Fibroblast of villous mesenchyme (primary cell): Measurements from ENCODE around the gene TBL1XR1. TPM values are rescaled to one million over a fixed set of nuclear protein-coding genes. Genes with fewer than 3 reads are reported as not detected.
"Not testable (repeated sequence)": the region's sequence is repeated elsewhere in the genome, so short reads cannot be mapped to it uniquely, and the experiment has no call there.

Experiments used
- DNase-seq: peaks from one replicate; pipeline ENCODE4 v3.0.0-alpha.2; 2010; ENCODE audit warnings: low read depth
- H3K4me3 ChIP-seq: 2 replicates; pipeline ENCODE4 v1.5.1; 2011; ENCODE audit warnings: low read depth, mild to moderate bottlenecking, low read length
- total RNA-seq: library from RNA; depleted of rRNA; stranded (reverse); fragments of >200 nt; gene quantifications from 2 replicates; pipeline ENCODE4 v1.2.3, GENCODE V29; 2012
- TF ChIP-seq, protein P1 (sequence below): IDR thresholded peaks from 2 replicates; pipeline ENCODE4 v1.5.1; 2012; ENCODE audit warnings: low read depth, mild to moderate bottlenecking, low read length; ENCODE audit not compliant: insufficient read depth

Gene TBL1XR1
- total RNA-seq, 1 donor, result 161 TPM

DNA sequence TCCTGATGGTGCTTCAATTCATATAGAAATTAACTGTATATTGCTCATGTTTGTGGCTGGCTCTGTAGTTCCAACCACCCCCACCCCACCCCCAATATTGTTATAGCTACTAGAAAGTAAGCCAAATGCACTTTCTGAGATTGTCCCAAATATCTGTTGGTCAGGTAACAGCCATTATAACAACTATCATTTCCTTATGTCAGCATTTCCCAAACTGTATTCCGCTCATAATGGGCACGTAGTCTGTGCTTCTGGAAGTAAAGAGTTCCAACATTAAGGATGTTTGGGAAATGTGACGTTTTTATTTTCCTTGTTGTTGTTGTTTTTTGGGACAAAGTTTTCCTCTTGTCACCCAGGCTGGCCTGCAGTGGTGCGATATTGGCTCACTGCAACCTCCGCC is 12.2 kb upstream of the TBL1XR1 start:
- H3K4me3 ChIP-seq, result no peak overlapping the region
- no peak for DNase-seq
- TF ChIP-seq, protein P1, sequence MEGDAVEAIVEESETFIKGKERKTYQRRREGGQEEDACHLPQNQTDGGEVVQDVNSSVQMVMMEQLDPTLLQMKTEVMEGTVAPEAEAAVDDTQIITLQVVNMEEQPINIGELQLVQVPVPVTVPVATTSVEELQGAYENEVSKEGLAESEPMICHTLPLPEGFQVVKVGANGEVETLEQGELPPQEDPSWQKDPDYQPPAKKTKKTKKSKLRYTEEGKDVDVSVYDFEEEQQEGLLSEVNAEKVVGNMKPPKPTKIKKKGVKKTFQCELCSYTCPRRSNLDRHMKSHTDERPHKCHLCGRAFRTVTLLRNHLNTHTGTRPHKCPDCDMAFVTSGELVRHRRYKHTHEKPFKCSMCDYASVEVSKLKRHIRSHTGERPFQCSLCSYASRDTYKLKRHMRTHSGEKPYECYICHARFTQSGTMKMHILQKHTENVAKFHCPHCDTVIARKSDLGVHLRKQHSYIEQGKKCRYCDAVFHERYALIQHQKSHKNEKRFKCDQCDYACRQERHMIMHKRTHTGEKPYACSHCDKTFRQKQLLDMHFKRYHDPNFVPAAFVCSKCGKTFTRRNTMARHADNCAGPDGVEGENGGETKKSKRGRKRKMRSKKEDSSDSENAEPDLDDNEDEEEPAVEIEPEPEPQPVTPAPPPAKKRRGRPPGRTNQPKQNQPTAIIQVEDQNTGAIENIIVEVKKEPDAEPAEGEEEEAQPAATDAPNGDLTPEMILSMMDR, result no peak

DNA sequence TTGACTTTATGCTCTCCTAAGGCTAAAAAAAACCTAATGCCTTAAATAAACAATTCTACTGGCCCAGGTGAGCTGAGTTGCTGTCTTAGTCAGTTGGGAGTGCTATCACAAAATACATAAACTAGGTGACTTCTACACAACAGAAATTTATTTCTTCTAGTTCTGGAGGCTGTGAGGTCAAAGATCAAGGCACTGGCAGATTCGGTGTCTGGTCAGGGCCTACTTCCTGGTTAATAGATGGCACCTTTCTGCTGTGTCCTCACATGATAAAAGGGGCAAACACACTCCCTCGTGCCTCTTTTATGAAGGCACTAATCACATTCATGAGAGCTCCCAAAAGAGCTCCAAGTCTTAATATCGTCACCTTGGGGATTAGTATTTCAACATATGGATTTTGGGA is 11.5 kb upstream of the TBL1XR1 start:
- TF ChIP-seq, protein P1, result no peak
- no peak for DNase-seq
- no peak overlapping the region for H3K4me3 ChIP-seq

DNA sequence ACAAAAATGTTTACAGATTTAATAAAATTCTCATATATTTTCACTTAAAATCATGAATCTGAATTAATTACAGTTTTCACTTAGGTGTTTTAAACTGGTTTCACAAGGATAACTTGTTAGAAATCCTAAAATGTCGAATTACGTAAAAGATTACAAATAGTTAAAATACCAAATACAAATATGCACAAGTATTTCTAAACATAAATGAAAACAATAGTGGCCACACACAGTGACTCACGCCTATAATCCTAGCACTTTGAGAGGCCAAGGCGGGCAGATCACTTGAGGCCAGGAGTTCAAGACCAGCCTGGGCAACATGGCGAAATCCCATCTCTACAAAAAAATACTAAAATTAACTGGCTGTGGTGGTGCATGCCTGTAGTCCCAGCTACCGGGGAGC is 10.9 kb upstream of the TBL1XR1 start:
- no peak for DNase-seq
- TF ChIP-seq, protein P1, result no peak
- H3K4me3 ChIP-seq, result no peak overlapping the region

DNA sequence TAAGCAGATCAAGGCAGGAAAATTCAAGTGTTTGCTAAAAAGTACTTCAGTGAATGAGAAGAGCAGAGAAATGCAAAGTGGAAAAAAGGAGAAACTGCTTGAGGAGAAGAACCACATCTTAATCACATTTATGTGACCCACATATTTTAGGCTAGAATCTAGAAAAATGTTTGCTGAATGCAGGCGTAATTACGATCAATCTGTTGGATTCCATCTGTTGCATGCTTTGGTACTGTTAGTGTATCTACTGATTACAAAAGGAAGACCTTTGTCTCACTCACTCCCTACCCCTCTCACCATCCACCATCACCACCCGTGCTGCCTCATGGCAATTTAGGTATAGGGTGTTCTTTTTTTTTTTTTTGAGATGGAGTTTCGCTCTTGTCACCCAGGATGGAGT is 9.7 kb upstream of the TBL1XR1 start:
- TF ChIP-seq, protein P1, result no peak
- no peak overlapping the region for H3K4me3 ChIP-seq
- no peak for DNase-seq

DNA sequence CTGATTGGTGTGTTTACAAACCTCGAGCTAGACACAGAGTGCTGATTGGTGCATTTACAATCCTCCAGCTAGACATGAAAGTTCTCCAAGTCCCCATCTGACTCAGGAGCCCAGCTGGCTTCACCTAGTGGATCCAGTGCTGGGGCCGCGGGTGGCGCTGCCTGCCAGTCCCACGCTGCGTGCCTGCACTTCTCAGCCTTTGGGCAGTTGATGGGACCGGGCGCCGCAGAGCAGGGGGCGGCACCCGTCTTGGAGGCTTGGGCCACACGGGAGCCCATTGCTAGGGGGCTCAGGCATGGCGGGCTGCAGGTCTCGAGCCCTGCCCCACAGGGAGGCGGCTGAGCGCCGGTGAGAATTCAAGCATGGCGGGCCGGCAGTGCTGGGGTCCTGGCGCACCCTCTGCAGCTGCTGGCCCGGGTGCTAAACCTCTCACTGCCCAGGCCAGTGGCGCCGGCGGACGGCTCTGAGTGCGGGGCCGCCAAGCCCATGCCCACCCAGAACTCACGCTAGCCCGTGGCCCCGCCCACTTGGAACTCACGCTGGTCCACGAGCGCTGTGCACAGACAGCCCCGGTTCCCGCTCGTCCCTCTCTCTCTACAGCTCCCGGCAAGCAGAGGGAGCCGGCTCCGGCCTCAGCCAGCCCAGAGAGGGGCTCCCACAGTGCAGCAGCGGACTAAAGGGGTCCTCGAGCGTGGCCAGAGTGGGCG is 6.6 kb upstream of the TBL1XR1 start:
- H3K4me3 ChIP-seq, result no peak overlapping the region
- no peak for DNase-seq
- TF ChIP-seq, protein P1, result no peak

DNA sequence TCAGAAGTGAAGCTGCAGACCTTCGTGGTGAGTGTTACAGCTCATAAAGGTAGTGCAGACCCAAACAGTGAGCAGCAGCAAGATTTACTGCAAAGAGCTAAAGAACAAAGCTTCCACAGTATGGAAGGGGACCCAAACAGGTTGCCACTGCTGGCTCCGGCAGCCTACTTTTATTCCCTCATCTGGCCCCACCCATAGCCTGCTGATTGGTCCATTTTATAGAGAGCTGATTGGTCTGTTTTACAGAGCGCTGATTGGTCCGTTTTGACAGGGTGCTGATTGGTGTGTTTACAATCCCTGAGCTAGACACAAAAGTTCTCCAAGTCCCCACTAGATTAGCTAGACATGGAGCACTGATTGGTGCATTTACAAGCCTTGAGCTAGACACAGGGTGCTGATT is 5.7 kb upstream of the TBL1XR1 start:
- not testable (repeated sequence) for H3K4me3 ChIP-seq, DNase-seq

DNA sequence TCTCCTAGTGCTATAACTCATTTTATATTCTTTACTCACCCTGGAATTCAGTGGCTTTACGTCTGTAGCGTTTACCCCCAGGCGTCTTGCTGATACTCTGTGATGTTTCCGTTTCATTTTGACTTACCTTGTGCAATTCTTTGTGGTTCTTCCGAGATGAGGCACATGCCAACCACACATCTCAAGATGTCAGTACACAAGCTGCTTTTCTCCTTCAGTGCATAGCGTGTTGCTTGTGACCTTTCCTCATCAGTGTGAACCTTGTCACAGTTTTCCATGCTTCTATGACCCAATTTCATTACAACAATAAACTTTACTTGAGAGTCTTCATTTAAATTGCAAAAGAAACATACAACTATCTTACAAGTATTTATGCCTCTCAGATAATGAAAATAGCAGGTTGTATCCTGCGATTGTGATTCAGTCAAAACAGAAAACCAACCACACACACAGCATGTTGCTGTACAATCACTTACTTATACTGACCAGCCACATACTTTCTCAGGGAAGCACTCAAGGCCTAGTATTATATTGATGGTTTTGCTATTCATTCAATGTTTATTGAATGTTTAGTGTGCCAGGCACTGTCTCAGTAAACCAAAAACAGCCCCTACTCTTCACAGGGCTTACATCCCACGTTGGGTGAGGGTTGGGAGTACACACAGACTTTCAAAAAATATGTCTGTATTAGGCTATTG is 4.6 kb upstream of the TBL1XR1 start:
- TF ChIP-seq, protein P1, result no peak
- H3K4me3 ChIP-seq, result no peak overlapping the region
- DNase-seq, result peak; percentile 28
